ENCODE data around the gene RIT2.

Gene RIT2

GRCh38 chr18:43007365-43007764 lies 108.1 kb downstream of the RIT2 start:
- DNase-seq, result no peak

- no peak for DNase-seq
These were observed 111.1 kb downstream of the RIT2 start for GRCh38 chr18:43004421-43004820.

DNA sequence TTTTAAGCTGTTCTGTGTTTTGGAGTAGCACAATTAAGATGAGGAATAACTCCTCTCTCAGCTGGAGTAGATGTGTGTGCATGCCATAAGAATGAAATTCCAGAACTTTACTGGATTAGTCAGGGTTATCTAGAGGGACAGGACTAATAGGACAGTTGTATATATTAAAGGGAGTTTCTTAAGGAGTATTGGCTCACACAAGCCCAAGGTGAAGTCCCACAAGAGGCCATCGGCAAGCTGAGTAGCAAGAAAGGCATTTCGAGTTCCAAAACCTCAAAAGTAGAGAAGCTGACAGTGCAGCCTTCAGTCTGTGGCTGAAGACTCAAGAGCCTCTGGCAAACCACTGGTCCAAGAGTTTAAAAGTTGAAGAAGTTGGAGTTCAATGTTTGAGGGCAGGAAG lies 113.7 kb downstream of the RIT2 start:
- DNase-seq, result no peak

DNA sequence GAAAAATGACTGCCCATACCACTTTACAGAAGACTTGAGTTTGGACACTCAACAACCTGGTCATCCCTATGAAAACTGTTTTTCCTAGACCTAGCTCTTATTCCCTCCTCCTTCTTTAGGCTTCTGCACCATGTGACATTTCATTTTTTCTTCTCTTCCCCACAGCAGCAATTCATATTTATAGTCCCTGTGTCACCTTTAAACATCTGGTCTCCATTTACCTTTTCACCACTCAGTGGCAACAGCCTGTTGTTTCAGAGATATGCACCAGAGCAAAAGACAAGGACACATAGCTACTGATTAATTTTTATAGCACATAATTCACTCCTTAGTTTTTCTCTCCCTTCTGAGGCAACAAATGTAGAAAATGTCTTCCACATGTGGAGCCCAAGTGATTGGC lies 118.7 kb downstream of the RIT2 start:
- DNase-seq, result no peak

DNA sequence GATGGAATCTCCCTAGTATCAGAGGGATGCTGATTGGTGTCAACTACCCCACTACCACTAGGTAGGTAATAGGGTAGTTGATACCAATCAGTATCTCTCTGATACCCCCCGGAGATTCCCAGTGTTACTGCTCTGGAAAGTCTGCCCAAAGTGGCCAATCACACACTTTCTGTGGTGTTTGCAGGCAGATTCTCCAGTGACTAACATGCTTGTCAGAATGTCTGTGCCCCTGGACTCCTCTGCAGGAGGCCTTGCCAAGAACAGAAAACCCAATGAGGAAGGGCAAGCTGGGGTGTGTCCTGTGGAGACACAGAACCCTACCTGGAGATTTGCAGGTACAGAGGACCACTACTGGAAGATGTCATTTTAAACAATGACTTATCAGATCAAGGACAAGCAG lies 135.1 kb downstream of the RIT2 start:
- DNase-seq, result no peak

GRCh38 chr18:42977982-42978637 lies 137.4 kb downstream of the RIT2 start:
- no peak for DNase-seq

GRCh38 chr18:42976869-42977590 lies 138.5 kb downstream of the RIT2 start:
- no peak for DNase-seq

DNA sequence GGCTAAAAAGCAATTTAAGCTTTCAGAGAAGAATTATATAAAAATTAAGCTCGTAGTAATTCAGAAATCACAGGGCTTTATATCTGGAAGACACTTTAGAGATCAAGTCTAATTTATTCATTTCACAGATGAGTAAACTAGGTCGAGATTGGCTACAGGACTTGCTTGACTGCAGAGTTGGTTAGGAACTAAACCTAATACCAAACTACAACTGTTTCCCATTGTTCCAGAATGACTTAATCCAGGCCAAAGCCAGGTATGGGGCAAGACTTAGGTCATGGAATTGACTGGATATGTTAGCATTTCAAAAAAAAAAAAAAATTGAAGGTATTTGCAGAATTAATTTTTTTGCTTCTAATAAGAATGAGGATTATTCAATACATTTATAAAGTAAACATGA lies 146.1 kb downstream of the RIT2 start:
- DNase-seq, result no peak

DNA sequence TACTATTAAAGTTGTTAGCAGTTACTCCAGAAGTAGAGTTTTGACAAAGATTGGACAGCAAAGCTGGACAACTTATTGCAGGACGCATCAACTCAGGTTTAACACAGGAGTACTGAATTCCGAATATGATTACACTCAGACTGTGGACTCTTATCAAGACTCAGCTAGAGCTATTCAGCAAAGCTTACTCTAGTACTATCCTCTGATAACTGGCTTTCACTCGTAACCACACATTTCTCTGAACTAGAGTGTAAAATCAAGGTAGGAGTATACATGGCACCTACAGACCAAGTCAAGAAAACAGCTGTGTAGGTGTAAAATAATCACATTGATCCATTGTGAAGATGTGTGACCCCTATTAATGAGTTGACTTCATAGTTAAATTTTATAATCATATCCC lies 154.2 kb downstream of the RIT2 start:
- no peak for DNase-seq

- no peak for DNase-seq
These were observed 156.0 kb downstream of the RIT2 start for GRCh38 chr18:42959528-42959927.

DNA sequence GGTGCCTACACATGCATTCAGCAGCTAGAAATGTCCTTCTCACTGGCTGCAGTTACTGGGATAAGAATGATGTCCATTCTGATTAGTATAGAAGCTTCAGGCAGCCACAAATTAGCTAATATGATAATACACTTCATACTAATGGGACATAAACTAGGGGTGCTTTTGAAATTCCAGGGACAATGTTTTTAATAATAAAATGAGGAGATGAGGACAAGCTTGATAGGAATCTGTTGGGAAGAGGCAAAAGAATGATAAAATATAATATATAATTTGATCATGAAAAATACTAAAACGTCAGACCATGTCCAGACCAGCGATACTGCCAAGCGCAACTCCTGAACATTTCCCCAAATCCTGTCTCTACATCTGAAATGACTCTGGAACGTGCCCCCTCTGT lies 157.1 kb downstream of the RIT2 start:
- no peak for DNase-seq

- no peak for DNase-seq
These were observed 159.2 kb downstream of the RIT2 start for GRCh38 chr18:42956287-42956686.

- no peak for DNase-seq
These were observed 160.6 kb downstream of the RIT2 start for GRCh38 chr18:42954887-42955286.

- DNase-seq, result no peak
These were observed 162.2 kb downstream of the RIT2 start for GRCh38 chr18:42953306-42953705.

- DNase-seq, result no peak
These were observed 164.8 kb downstream of the RIT2 start for GRCh38 chr18:42950732-42951131.

- DNase-seq, result no peak
These were observed 166.7 kb downstream of the RIT2 start for GRCh38 chr18:42948831-42949230.

GRCh38 chr18:42941860-42942259 lies 173.6 kb downstream of the RIT2 start:
- no peak for DNase-seq

DNA sequence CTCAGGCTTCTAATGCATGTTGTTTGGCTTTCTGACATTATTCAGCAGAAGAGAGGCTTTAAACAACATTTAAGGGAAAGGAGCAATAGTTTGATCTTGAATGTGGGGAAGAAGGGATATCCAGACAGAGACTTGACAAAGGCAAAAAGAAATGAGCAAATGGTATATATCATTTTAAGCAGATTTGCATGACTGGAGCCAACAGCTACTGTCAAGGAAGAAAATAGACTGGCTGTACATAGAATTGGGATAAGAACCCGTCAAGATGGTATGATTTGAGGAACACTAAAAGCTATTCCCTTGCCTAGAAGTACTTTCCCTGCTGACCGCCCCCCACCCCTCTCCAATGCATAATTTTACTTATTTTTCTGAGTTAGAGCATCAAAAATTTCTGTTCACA lies 174.5 kb downstream of the RIT2 start:
- DNase-seq, result no peak

- DNase-seq, result no peak
These were observed 178.0 kb downstream of the RIT2 start for GRCh38 chr18:42937436-42937835.

GRCh38 chr18:42936289-42936688 lies 179.2 kb downstream of the RIT2 start:
- no peak for DNase-seq

DNA sequence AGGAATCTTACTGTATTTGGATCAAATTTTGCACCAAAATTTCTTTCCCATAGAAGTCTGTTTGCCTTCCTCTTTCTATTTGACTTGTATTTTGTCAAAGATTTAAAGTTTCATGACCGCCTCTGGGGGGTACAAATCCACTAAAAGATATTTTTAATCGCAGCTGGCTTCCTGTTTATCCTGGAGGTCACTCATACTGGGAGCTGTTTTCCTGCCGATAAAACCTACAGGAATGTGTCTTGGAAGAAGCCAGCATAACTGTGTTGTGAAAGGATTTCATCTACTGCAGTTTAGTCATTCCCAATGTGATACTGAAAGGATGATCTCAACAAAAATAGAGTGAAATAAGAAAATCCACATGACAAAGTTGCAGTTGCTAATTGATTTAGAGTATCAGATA lies 184.0 kb downstream of the RIT2 start:
- no peak for DNase-seq

DNA sequence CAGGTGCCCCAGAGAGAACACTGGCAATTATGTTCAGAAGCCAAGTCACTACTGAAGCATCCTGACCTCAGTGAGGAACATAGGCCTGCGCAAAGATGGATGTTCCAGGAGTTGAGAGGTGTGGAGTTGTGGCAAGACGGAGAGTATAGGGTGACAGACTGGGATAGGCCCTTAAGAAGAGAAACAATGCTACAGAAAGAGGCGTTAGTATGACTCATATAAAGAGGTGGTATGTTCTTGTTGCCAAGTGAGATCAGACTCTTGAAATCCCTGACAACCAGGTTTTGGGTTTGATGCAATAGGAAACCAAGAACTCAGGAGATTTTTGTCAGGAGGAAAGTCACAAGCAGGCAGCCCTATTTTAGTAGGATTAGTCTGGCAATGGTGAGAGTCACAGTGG lies 185.6 kb downstream of the RIT2 start:
- no peak for DNase-seq

DNA sequence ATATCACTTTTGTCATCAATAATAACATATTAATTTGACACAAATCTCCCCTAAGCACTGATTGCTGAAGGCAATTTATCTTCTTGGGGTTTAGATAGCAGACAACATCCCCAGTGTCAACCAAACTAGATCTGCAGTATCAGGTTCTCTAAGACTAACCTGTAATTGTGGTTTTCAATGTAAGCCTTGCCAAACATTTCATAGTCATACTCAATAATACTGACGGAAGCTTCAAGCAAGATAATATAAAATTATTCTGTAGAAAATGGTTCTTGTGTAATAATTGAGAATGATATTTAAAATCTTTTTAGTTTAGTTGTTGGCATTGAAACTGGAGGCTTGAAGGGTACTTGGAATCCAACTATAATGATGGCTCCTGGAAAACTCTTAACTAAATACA lies 186.3 kb downstream of the RIT2 start:
- no peak for DNase-seq

- DNase-seq, result no peak
These were observed 190.4 kb downstream of the RIT2 start for GRCh38 chr18:42925036-42925435.

GRCh38 chr18:42922363-42922762 lies 193.1 kb downstream of the RIT2 start:
- DNase-seq, result no peak
